GM21367 (cell line): ENCODE measurements around the gene METTL21A.
A peak's percentile ranks its signal among the peaks of the same experiment; 100 is the strongest.

Source experiments
- ATAC-seq: cut with Tn5 transposase; IDR thresholded peaks from one replicate; pipeline ENCODE4 v1.9.1; 2021; ENCODE audit not compliant: unreplicated experiment

The METTL21A gene

DNA sequence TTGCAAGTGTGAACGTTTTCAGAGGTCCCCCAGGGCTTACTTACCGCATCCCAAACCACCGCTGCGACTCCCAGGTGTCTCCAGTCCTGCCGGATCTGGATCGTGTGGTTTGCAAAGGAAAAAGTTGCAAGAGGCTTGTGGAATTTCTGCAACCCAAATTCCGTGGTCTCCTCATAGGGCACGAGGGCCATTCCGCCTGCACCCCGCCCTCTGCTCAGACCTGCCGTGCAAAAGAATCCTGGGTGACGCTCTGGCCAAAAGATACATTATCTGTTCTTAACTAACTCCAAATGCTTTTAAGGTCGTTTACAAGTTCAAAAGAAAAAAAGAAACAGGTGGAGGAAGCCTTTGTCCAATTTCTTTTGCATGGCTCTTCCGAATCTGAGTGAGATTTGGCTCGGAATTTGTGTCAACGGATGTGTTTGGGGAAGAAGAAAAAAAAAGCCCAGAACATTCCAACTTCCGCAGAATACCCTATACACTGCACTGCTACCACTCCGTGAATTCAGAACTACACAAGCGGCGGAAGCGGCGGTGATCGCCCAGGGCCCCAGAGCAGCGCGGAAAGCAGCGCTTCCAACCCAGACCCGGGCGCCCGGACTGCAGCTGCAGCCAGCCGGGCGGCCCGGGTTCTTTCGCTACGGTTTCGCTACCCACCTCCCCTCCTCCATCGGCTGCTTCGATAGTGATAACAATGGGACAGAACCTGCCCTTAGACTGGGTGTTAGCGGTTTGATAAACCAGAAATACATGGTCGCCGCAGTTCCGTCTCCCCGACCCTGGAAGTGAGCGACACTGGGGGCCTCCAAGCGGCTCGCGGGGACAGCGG, 795 bp downstream of the METTL21A start:
- peak; percentile 31 for ATAC-seq

DNA sequence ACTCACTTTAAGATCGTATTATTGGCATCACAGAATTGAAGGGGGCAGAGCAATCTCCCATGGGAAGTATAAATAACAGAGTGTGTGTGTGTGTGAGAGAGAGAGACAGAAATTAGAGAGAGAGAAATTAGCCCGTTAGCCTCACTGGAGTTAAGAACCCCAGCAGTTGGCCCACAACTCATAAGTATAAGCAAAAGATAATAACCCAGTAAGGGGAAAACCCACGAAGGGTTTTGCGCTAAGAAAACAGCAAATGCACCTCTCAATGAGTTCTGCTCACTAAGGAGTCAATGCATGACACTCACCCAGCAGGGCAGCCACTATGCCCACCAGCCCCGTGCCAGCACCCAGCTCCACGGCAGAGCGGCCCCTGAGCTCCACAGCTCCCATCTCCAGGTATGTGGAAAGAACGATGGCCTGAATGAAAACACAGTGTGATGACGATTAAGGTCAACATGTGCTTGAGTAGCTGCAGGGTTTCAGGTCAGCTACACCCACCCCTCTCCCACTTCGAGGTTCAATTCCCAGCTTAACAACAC, 3.6 kb downstream of the METTL21A start:
- ATAC-seq: no peak

DNA sequence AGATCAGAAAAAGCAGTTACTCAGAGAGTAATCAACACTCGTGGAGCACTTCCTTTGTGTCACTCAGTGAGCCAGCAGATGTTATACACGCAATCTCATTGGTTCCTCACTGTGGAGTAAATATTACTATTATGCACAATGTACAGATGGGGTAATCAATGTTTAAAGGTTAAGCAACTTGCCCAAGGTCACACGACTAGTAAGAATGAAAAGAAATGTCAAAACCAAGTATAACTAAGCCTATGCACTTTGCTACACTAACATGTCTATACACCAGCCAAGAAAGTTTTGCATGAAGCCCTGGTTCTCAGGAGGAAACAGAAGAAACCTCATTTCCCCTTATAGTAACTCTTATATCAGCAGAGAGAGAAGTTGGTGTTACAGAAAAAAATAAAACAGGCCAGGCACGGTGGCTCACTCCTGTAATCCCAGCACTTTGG, 5.4 kb downstream of the METTL21A start:
- ATAC-seq: peak; percentile 33

DNA sequence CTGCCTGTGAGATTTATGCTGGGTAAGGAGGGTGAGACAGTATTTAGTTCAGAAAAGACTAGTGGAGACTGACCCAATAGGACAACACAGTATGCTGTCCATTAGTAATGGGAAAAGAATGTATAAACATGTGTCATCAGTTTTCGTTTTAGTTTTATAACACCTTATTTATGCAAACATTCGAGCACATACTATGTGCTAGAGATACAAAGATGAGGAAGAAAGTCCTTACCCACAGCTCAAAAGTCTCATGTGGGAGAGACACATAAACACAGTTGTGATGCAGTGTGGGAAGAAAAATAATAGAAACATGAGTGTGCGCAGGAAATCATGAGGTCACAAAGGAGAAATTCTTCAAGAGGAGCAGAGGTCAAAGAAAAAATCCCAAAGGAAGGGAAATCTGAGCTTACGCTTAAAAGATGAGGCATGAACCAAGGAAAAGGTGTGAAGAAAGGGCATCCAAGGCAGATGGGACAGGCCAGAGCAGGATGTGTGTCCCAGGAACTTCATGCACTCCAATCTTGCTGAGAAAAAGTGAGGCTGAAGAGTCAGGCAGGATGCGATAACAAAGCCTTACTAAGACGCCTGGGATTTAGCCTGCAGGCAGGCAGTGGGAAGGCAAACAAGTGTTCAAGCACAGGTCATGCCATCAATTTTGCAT, 8.1 kb downstream of the METTL21A start:
- no peak for ATAC-seq

DNA sequence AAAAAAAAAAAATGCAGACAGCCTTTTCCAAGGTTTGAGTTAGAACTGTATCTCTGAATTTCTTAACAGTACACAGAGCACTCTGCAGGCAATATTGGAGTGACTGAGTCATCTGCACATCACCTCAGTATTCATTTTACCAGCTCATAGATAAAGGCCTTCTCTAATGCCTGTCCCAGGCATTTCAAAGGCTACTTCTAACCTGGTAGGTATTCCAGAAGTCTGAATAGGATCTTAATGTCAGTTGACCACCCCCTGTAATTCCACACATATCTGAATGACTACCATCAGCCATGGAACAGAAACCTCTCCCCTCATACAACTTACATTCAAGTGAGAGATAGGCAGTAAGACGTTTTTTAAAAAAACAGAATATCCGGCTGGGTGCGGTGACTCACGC, 9.0 kb downstream of the METTL21A start:
- ATAC-seq: no peak

DNA sequence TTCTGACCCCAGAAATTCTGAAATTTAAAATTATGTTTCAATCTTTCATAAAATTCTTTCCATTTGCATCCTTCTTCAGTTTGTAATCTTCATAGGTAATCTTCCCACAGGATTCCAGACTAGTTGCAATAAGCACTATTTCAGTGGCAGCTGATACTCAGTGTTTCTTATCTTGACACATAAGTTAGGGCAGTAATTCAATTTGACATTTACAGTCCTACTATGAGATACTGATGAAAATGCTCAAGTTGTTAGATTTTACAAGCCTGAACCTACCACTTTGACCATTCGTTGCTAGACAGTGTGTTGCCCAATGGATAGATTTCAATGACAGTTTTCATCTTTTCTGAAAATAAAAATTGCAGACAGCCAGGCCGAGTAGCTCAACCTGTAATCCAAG, 10.4 kb downstream of the METTL21A start:
- no peak for ATAC-seq

DNA sequence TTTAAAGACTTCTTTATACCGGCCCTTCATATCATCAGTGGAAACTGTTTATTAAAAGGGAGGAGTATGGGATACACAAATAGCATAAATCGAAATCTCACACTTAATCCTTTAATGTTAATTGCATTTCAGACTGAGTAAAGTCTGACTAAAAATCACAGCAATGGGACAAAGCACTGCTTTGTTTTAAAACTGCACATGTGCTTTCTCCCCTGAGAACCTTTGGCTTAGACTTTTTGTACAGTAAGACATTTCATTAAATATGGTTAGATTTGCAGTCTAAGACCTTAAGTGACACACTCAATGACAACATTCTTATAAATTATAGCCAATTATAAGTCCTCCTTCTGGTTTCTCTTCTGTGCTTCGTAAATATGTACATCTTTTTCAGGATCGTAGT, 12.5 kb downstream of the METTL21A start:
- ATAC-seq: no peak

DNA sequence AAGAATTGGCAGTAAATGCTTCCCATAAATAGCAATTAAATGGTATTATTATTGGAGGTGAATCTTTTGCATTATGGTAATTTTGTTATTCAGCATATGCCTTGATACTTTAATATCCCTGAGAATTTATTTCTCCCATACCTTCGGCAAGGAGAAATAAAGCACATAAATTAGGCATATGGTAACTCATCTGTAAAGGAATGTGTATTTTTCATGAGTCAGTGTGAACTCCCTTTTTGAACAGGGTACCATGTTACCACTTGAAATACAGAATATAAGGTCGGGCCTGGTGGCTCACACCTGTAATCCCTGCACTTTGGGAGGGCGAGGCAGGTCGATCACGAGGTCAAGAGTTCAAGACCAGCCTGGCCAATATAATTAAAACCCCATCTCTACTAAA, 18.4 kb downstream of the METTL21A start:
- no peak for ATAC-seq

DNA sequence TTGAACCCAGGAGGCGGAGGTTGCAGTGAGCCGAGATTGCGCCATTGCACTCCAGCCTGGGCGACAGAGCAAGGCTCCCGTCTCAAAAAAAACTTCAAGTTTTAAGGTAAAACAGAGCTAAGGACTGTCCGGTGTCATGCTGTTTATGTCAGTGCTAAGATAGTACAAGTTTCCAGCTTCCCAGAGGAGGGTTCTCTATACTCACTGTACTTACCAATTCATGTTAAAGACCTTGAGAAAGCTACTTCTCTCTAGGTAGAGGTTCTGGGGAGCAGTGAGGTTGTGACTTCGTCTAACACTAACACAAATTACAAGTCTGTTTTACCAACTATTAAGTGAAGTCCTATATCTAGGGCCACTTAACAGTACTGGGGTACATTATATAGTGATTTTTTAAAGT, 18.8 kb downstream of the METTL21A start:
- ATAC-seq: no peak

DNA sequence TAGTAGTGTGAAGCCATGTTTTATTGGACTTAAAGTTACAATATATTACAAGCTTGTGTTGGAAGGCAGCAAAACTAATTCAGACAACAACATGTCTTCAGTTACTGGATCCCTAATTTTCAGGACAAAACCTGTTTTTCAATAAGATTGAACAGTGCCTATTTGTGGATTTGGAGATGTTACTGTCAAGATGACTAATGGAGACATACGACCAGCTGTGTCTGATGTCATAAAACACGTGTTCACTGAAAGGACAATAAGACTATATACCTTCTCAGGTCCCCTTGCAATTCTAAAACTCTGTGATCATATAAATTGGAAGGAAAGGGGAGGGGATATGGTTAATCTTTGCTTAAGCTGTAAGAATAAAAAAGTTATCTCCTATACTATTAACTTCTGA, 21.7 kb downstream of the METTL21A start:
- ATAC-seq: no peak

DNA sequence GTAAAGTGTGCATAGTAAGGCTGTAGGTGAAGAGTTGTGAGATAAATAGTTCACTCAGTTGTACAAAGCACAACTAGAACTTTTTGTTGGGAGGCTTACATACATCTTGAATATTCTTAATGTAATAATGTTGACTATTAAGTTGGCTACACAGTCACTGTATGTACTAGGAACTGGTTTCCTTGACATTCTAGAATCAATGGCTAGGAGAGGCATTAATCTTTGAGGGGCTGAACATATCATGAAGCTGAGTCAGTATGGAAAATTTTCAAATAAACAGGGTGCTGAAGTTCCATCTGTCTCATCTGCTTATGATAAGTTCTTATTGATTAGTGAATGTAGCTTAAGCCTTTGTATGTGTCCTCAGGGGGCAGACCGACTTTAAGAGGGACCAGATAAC, 23.4 kb downstream of the METTL21A start:
- ATAC-seq: no peak

DNA sequence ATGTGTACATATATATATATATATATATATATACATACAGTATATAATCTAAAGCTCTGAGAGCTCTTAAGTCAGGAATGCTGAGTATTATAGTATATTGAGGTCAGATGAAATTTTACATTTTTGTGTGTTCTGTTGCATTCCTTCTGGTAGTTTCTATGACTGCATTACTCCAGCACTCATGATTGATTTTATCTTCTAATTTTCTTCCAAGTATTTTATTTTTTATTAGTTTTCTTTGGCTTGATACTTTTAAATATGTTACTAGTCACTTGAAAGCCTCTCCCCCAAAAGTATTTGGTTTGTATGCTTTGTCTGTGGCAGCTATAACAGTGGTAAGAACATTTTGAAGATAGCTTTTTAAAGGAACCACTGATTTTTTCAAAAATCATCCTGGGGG, 25.0 kb downstream of the METTL21A start:
- no peak for ATAC-seq

DNA sequence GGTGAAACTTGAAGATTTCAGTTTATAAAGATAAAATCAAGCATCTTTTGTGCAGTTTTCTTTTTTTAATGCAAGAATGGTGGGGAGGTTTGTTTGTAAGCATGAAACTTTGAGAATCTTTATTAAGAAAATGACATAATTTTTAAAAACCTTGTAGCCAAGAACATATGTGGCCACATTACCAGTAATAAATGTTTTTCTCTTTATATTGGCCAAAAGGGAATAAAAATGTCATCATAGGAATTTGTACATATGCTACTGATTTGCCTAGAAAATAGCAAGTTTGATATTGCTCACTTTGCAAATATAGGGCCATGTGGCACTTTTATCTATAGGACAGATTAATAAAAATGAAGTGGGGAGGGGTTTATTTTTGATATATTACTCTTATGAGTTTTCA, 25.6 kb downstream of the METTL21A start:
- ATAC-seq: no peak

DNA sequence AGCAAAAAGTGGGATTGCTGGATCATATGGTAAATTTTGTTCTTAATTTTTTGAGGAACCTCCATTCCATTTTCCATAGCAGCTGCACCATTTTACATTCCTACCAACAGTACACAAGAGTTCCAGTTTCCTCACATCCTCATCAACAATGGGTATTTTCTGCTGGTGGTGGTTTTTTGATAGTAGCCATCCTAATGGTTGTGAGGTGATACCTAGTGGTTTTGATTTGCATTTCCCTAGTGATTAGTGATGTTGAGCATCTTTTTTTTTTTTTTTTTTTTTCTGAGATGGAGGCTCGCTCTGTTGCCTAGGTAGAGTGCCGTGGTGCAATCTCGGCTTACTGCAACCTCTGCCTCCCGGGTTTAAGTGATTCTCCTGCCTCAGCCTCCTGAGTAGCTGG, 30.5 kb downstream of the METTL21A start:
- ATAC-seq: no peak

DNA sequence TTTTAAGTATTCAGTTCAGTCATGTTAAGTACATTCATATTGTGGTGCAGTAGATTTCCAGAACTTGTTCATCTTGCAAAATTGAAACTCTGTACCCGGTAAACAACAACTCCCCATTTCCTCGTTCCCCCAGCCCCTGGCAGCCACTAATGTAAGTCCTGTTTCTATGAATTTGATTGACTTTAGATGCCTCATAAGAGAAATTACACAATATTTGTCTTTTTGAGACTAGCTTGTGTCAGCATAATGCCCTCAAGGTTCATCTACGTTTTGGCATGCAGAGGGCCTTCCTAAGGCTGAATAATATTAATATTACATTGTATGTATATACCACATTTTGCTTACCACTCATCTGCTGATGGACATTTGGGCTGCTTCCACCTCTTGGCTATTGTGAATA, 30.9 kb downstream of the METTL21A start:
- no peak for ATAC-seq

DNA sequence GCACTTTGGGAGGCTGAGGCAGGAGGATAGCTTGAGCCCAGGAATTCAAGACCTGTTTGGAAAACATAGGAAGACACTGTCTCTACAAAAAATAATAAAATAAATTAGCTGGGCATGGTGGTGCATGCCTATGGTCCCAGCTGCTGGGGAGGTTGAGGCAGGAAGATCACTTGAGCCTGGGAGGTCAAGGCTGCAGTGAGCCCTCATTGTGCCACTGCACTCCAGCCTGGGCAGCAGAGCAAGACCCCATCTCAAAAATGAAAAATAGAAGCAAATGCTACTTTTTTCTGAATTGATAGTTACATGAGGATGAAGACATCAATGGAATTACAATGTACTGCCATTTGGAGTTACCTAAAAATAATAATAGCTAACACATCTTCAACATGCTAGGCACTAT, 31.9 kb downstream of the METTL21A start:
- no peak for ATAC-seq

DNA sequence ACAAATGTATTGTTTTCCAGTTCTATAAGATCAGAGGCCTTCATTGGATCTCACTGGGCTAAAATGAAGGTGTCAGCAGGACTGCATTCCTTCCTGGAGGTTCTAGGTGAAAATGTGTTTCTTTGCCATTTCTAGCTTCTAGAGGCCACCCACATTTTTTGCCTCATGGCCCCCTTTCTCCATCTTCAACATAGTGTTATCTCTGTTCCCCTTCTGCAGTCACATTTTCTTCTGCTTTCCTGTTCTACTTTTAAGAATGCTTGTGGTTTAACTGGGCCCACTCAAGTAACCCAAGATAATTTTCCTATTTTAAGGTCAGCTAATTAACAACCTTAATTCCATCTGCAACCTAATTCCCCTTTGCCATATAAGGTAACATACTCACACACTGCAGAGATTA, 36.1 kb downstream of the METTL21A start:
- no peak for ATAC-seq

DNA sequence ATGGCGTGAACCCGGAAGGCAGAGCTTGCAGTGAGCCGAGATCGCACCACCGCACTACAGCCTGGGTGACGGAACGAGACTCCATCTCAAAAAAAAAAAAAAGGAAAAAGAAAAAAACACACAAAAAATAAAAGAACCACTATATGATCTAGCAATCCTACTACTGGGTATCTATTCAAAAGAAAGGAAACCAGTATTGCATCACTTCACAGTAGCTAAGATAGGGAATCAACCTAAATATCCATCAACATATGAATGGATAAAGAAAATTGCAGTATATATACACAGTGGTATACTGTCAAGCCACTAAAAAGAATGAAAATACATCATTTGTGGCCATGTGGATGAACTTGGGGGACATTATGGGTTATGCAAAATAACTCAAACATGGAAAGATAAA, 37.9 kb downstream of the METTL21A start:
- no peak for ATAC-seq

DNA sequence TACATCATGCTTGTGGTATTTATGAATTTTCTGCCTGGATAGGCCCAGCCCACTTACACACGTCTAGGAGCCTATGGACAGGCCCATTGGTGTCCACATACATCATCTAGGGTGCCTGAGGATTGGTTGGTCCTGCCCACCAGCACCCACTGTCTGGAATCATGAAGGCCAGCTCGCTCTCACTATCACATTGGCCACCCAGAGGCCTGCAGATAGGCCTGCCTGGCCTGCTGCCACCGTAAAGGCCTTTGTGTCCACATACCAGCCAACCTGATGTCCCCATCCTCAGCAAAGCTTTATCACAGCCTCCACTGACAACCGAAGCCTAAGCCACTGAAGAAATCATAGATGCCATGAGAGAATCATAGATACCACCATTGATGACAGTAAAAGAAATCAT, 40.2 kb downstream of the METTL21A start:
- ATAC-seq: no peak

DNA sequence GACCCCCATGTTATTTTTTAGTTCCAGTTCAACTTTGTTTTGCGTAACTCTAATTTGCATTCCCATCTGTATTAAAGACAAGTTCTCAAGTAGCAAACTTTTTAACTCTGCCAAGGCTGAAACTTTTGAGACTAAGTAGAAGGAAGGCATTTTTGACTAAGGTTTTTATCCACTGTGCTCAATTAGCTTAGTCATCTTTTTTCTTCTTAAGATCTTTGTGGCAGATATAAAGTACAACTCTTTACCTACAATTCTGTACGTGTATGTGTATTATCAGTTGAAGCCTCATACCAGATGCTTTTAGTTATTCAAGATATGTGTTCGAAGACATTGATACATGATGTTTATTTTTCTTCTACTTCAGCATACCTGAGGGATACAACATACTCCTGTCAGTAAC, 53.8 kb downstream of the METTL21A start:
- no peak for ATAC-seq

DNA sequence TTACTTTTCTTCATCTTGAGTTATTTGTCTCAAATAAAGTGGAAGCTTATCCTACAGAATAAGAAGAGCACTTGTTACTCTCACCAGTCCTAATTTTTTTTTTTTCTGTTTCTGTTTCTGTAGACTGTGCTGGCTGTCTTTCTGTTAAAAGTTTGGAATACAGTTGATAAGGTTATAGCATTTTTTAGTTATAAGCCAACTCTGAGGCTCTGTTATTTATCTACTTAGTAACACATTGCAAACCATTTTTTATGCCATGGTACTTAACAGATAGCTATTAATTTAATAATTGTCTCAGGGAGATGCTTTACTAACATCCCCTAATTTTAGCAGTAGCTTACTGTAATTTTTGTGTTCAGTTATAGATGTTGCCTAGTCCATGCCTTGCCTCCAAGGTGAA, 57.5 kb downstream of the METTL21A start:
- ATAC-seq: no peak

DNA sequence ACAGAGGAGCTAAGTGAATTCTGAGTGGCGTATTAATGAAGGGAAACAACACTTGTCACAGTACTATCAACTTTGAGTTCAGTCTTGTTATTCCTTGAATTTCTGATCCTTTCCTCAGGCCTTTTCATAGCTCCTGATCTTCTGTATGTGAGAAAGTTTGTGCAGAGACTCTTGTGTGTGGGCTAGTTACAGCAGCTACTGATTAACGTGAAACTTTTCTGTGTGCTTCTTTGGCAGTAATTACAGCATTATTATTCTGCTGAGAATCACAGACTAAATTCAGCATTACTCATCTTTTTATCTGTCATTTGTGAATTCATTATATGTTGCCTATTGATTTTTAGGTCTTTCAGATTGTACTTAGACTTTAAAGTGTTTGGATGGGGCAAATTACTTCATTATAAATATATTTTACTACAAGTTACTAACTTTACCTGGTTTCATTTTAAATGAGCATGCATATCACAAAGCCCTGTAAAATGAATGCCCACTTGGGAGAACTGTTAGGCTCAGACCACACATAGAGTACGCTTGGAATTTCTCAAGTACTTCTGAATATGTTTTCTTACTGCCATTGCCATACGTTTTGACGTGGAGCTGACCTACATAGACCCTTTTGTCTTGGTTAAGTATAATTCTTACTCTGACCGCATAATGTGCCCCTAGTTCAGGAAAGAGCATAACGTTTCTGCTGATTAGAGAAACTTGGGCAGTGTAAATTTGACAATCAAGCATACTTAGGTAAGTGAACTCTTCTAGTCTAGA, 59.3 kb downstream of the METTL21A start:
- ATAC-seq: no peak
